ENCODE measurements around the gene METTL8.
"Not testable (repeated sequence)": the region's sequence is repeated elsewhere in the genome, so short reads cannot be mapped to it uniquely, and the experiment has no call there.

METTL8 gene

GRCh38 chr2:171367692-171368091 lies 66.1 kb downstream of the METTL8 start:
- Histone ChIP-seq H3K27ac (ENCODE audit: low read depth, low read length) (no peak overlapping the region), H3K27me3 (ENCODE audit: control insufficient read depth, insufficient read depth, low read length) (no peaks in the 10 kb centered on the region), H3K9me3 (ENCODE audit: control insufficient read depth, insufficient read depth, low read length) (no peaks in the 10 kb centered on the region), H3K4me1 (ENCODE audit: control insufficient read depth, insufficient read depth, low read length) (0 out of 2 replicates have a peak, but pooled peaks cover 3% of the 10 kb centered on the region), H3K4me3 (ENCODE audit: low read depth, low read length) (no peak overlapping the region), H3K9ac (ENCODE audit: low read depth, low read length) (no peak overlapping the region), H3K36me3 (ENCODE audit: control insufficient read depth, insufficient read depth, low read length) (no peaks in the 10 kb centered on the region)

GRCh38 chr2:171365778-171366177 lies 68.0 kb downstream of the METTL8 start:
- Histone ChIP-seq H3K9ac (ENCODE audit: low read depth, low read length) (no peak overlapping the region), H3K4me3 (ENCODE audit: low read depth, low read length) (no peak overlapping the region), H3K4me1 (ENCODE audit: control insufficient read depth, insufficient read depth, low read length) (0 out of 2 replicates have a peak, but pooled peaks cover 3% of the 10 kb centered on the region), H3K36me3 (ENCODE audit: control insufficient read depth, insufficient read depth, low read length) (no peaks in the 10 kb centered on the region), H3K27me3 (ENCODE audit: control insufficient read depth, insufficient read depth, low read length) (no peaks in the 10 kb centered on the region), H3K27ac (ENCODE audit: low read depth, low read length) (no peak overlapping the region), H3K9me3 (ENCODE audit: control insufficient read depth, insufficient read depth, low read length) (no peaks in the 10 kb centered on the region)

GRCh38 chr2:171365232-171365631 lies 68.6 kb downstream of the METTL8 start:
- Histone ChIP-seq H3K9ac (ENCODE audit: low read depth, low read length) (no peak overlapping the region), H3K4me1 (ENCODE audit: control insufficient read depth, insufficient read depth, low read length) (0 out of 2 replicates have a peak, but pooled peaks cover 3% of the 10 kb centered on the region), H3K9me3 (ENCODE audit: control insufficient read depth, insufficient read depth, low read length) (no peaks in the 10 kb centered on the region), H3K27me3 (ENCODE audit: control insufficient read depth, insufficient read depth, low read length) (no peaks in the 10 kb centered on the region), H3K4me3 (ENCODE audit: low read depth, low read length) (no peak overlapping the region), H3K27ac (ENCODE audit: low read depth, low read length) (no peak overlapping the region), H3K36me3 (ENCODE audit: control insufficient read depth, insufficient read depth, low read length) (peaks cover 3% of the 10 kb centered on the region; the same call in 1 of the 2 replicates)

- Histone ChIP-seq H3K4me3 (ENCODE audit: low read depth, low read length) (no peak overlapping the region), H3K4me1 (ENCODE audit: control insufficient read depth, insufficient read depth, low read length) (0 out of 2 replicates have a peak, but pooled peaks cover 3% of the 10 kb centered on the region), H3K9me3 (ENCODE audit: control insufficient read depth, insufficient read depth, low read length) (peaks cover 10% of the 10 kb centered on the region), H3K27me3 (ENCODE audit: control insufficient read depth, insufficient read depth, low read length) (no peaks in the 10 kb centered on the region), H3K36me3 (ENCODE audit: control insufficient read depth, insufficient read depth, low read length) (peaks cover 23% of the 10 kb centered on the region), H3K9ac (ENCODE audit: low read depth, low read length) (no peak overlapping the region), H3K27ac (ENCODE audit: low read depth, low read length) (no peak overlapping the region)
Measured at GRCh38 chr2:171362396-171362795, 71.4 kb downstream of the METTL8 start.

DNA sequence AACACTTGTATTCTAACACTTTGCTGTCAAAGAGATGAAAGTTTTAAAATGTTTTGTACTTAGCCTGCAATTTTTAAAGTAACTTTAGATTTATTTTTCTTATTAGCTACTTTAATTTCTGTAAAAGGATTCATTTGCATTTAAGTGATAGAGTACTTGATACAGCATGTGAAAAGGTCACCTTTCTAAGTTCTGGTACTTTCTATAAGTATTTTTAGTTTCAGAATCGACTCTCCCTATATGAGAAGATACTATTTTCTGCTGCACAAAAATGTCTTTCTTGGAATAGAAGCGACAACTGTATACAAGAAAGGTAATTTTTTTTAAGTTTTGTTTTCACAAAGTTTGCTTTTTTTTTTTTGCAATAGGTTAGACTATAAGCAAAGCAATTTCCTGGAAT lies 72.9 kb downstream of the METTL8 start:
- no peaks in the 10 kb centered on the region for H3K27me3 ChIP-seq (ENCODE audit: control insufficient read depth, insufficient read depth, low read length)
- peaks cover 23% of the 10 kb centered on the region for H3K9me3 ChIP-seq (ENCODE audit: control insufficient read depth, insufficient read depth, low read length)
- H3K27ac ChIP-seq (ENCODE audit: low read depth, low read length): no peak overlapping the region
- no peak overlapping the region for H3K9ac ChIP-seq (ENCODE audit: low read depth, low read length)
- no peak overlapping the region for H3K4me3 ChIP-seq (ENCODE audit: low read depth, low read length)
- peaks cover 29% of the 10 kb centered on the region for H3K36me3 ChIP-seq (ENCODE audit: control insufficient read depth, insufficient read depth, low read length)
- H3K4me1 ChIP-seq (ENCODE audit: control insufficient read depth, insufficient read depth, low read length): 0 out of 2 replicates have a peak, but pooled peaks cover 3% of the 10 kb centered on the region

DNA sequence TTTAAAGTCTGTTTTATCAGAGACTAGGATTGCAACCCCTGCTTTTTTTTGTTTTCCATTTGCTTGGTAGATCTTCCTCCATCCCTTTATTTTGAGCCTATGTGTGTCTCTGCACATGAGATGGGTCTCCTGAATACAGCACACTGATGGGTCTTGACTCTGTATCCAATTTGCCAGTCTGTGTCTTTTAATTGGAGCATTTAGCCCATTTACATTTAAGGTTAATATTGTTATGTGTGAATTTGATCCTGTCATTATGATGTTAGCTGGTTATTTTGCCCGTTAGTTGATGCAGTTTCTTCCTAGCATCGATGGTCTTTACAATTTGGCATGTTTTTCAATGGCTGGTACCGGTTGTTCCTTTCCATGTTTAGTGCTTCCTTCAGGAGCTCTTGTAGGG lies 80.0 kb downstream of the METTL8 start:
- peaks cover 15% of the 10 kb centered on the region for H3K36me3 ChIP-seq (ENCODE audit: control insufficient read depth, insufficient read depth, low read length)

GRCh38 chr2:171348056-171348455 lies 85.7 kb downstream of the METTL8 start:
- Histone ChIP-seq H3K27me3 (ENCODE audit: control insufficient read depth, insufficient read depth, low read length) (no peaks in the 10 kb centered on the region), H3K4me1 (ENCODE audit: control insufficient read depth, insufficient read depth, low read length) (no peaks in the 10 kb centered on the region), H3K4me3 (ENCODE audit: low read depth, low read length) (no peak overlapping the region), H3K36me3 (ENCODE audit: control insufficient read depth, insufficient read depth, low read length) (no peaks in the 10 kb centered on the region), H3K9ac (ENCODE audit: low read depth, low read length) (no peak overlapping the region), H3K9me3 (ENCODE audit: control insufficient read depth, insufficient read depth, low read length) (no peaks in the 10 kb centered on the region), H3K27ac (ENCODE audit: low read depth, low read length) (no peak overlapping the region)

More for the DNA sequence above, 80.0 kb downstream of the METTL8 start:
- H3K9me3 ChIP-seq (ENCODE audit: control insufficient read depth, insufficient read depth, low read length): peaks cover 29% of the 10 kb centered on the region
- H3K4me3 ChIP-seq (ENCODE audit: low read depth, low read length); H3K27ac ChIP-seq (ENCODE audit: low read depth, low read length); H3K27me3 ChIP-seq (ENCODE audit: control insufficient read depth, insufficient read depth, low read length); H3K4me1 ChIP-seq (ENCODE audit: control insufficient read depth, insufficient read depth, low read length); H3K9ac ChIP-seq (ENCODE audit: low read depth, low read length): not testable (repeated sequence)

- Histone ChIP-seq H3K27me3 (ENCODE audit: control insufficient read depth, insufficient read depth, low read length) (no peaks in the 10 kb centered on the region), H3K9me3 (ENCODE audit: control insufficient read depth, insufficient read depth, low read length) (no peaks in the 10 kb centered on the region), H3K27ac (ENCODE audit: low read depth, low read length) (no peak overlapping the region), H3K9ac (ENCODE audit: low read depth, low read length) (no peak overlapping the region), H3K36me3 (ENCODE audit: control insufficient read depth, insufficient read depth, low read length) (no peaks in the 10 kb centered on the region), H3K4me3 (ENCODE audit: low read depth, low read length) (no peak overlapping the region), H3K4me1 (ENCODE audit: control insufficient read depth, insufficient read depth, low read length) (no peaks in the 10 kb centered on the region)
Measured at GRCh38 chr2:171347591-171348032, 86.2 kb downstream of the METTL8 start.

GRCh38 chr2:171346723-171347557 lies 86.8 kb downstream of the METTL8 start:
- Histone ChIP-seq H3K27ac (ENCODE audit: low read depth, low read length) (no peak overlapping the region), H3K9me3 (ENCODE audit: control insufficient read depth, insufficient read depth, low read length) (no peaks in the 10 kb centered on the region), H3K9ac (ENCODE audit: low read depth, low read length) (no peak overlapping the region), H3K4me1 (ENCODE audit: control insufficient read depth, insufficient read depth, low read length) (no peaks in the 10 kb centered on the region), H3K4me3 (ENCODE audit: low read depth, low read length) (no peak overlapping the region), H3K36me3 (ENCODE audit: control insufficient read depth, insufficient read depth, low read length) (no peaks in the 10 kb centered on the region), H3K27me3 (ENCODE audit: control insufficient read depth, insufficient read depth, low read length) (no peaks in the 10 kb centered on the region)

DNA sequence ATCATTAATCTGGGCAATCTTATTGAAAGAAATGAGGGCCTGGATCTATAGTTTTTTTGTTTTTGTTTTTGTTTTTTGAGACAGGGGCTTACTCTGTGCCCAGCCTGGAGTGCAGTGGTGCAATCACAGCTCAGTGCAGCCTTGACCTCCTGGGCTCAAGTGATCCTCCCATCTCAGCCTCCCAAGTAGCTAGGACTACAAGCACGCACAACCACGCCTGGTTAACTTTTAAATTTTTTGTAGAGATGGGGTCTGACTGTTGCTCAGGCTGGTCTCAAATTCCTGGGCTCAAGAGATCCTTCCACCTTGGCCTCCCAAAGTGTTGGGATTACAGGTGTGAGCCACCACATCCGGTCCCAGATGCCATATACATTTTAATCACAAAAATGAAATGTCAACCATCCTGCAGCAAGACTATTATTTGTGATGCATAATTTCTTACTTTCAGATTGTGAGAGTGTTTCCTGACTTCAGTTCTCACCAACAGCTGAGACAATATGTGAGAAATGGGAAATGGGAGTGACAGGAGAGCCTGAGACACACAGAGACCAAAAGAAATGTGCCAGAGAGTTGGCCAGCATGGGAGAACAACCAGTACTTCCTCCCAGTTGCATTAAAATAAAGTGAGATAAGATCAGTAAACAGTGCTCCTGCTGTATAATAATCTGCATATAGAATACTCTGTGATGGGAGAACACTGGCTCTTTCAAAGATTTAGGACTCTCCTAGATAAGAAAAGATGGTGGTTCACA lies 87.6 kb downstream of the METTL8 start:
- Histone ChIP-seq H3K27ac (ENCODE audit: low read depth, low read length) (no peak overlapping the region), H3K9me3 (ENCODE audit: control insufficient read depth, insufficient read depth, low read length) (no peaks in the 10 kb centered on the region)

GRCh38 chr2:171344182-171344581 lies 89.6 kb downstream of the METTL8 start:
- Histone ChIP-seq H3K36me3 (ENCODE audit: control insufficient read depth, insufficient read depth, low read length) (no peaks in the 10 kb centered on the region), H3K27ac (ENCODE audit: low read depth, low read length) (no peak overlapping the region), H3K4me3 (ENCODE audit: low read depth, low read length) (no peak overlapping the region), H3K27me3 (ENCODE audit: control insufficient read depth, insufficient read depth, low read length) (no peaks in the 10 kb centered on the region), H3K9ac (ENCODE audit: low read depth, low read length) (no peak overlapping the region), H3K9me3 (ENCODE audit: control insufficient read depth, insufficient read depth, low read length) (no peaks in the 10 kb centered on the region), H3K4me1 (ENCODE audit: control insufficient read depth, insufficient read depth, low read length) (no peaks in the 10 kb centered on the region)

More for the DNA sequence above, 87.6 kb downstream of the METTL8 start:
- Histone ChIP-seq H3K4me1 (ENCODE audit: control insufficient read depth, insufficient read depth, low read length) (no peaks in the 10 kb centered on the region), H3K4me3 (ENCODE audit: low read depth, low read length) (no peak overlapping the region), H3K9ac (ENCODE audit: low read depth, low read length) (no peak overlapping the region), H3K36me3 (ENCODE audit: control insufficient read depth, insufficient read depth, low read length) (no peaks in the 10 kb centered on the region), H3K27me3 (ENCODE audit: control insufficient read depth, insufficient read depth, low read length) (no peaks in the 10 kb centered on the region)
